ENCODE results near the gene IL12RB2.
A peak's percentile ranks its signal among the peaks of the same experiment; 100 is the strongest.

The IL12RB2 gene

GRCh38 chr1:67347688-67348472 lies 40.2 kb downstream of the IL12RB2 start:
- DNase-seq (ENCODE audit: low read depth) = no peak

- DNase-seq (ENCODE audit: low read depth) = no peak
Measured at GRCh38 chr1:67348586-67349252, 41.0 kb downstream of the IL12RB2 start.

- DNase-seq (ENCODE audit: low read depth) = no peak
Measured at GRCh38 chr1:67350783-67351182, 43.1 kb downstream of the IL12RB2 start.

- DNase-seq (ENCODE audit: low read depth) = no peak
Measured at GRCh38 chr1:67352211-67352610, 44.5 kb downstream of the IL12RB2 start.

- DNase-seq (ENCODE audit: low read depth) = peak; percentile 45
Measured at GRCh38 chr1:67355745-67356424, 48.2 kb downstream of the IL12RB2 start.

- DNase-seq (ENCODE audit: low read depth) = no peak
Measured at GRCh38 chr1:67359592-67359991, 51.9 kb downstream of the IL12RB2 start.

- no peak for DNase-seq (ENCODE audit: low read depth)
Measured at GRCh38 chr1:67361641-67362040, 54.0 kb downstream of the IL12RB2 start.

- no peak for DNase-seq (ENCODE audit: low read depth)
Measured at GRCh38 chr1:67367370-67368045, 59.8 kb downstream of the IL12RB2 start.

- no peak for DNase-seq (ENCODE audit: low read depth)
Measured at GRCh38 chr1:67368046-67368514, 60.4 kb downstream of the IL12RB2 start.

- DNase-seq (ENCODE audit: low read depth) = no peak
Measured at GRCh38 chr1:67371043-67371442, 63.4 kb downstream of the IL12RB2 start.

GRCh38 chr1:67371681-67372080 lies 64.0 kb downstream of the IL12RB2 start:
- DNase-seq (ENCODE audit: low read depth) = no peak

GRCh38 chr1:67372136-67372535 lies 64.5 kb downstream of the IL12RB2 start:
- no peak for DNase-seq (ENCODE audit: low read depth)

GRCh38 chr1:67372898-67373297 lies 65.2 kb downstream of the IL12RB2 start:
- DNase-seq (ENCODE audit: low read depth) = no peak

GRCh38 chr1:67376381-67376780 lies 68.7 kb downstream of the IL12RB2 start:
- DNase-seq (ENCODE audit: low read depth) = no peak

GRCh38 chr1:67377253-67377652 lies 69.6 kb downstream of the IL12RB2 start:
- DNase-seq (ENCODE audit: low read depth) = no peak

GRCh38 chr1:67381154-67381553 lies 73.5 kb downstream of the IL12RB2 start:
- no peak for DNase-seq (ENCODE audit: low read depth)

GRCh38 chr1:67382292-67382691 lies 74.6 kb downstream of the IL12RB2 start:
- DNase-seq (ENCODE audit: low read depth) = no peak

- DNase-seq (ENCODE audit: low read depth) = no peak
Measured at GRCh38 chr1:67383999-67384638, 76.4 kb downstream of the IL12RB2 start.

GRCh38 chr1:67390041-67390887 lies 82.6 kb downstream of the IL12RB2 start:
- DNase-seq (ENCODE audit: low read depth) = no peak

GRCh38 chr1:67393240-67393639 lies 85.6 kb downstream of the IL12RB2 start:
- no peak for DNase-seq (ENCODE audit: low read depth)

GRCh38 chr1:67393737-67394136 lies 86.1 kb downstream of the IL12RB2 start:
- no peak for DNase-seq (ENCODE audit: low read depth)
